ENCODE measurements around the gene FNTB.
A peak's percentile ranks its signal among the peaks of the same experiment; 100 is the strongest.

FNTB gene

GRCh38 chr14:64986648-64987437, at the start of gene FNTB:
TSS of gene FNTB (plus strand) at chr14:64986895. CDS start at chr14:64986954, 59 bp downstream.
- peak; percentile 82 to 99 (median 96) for DNase-seq

GRCh38 chr14:64937171-64937820, 49.4 kb upstream of the FNTB start:
- DNase-seq, result no peak

GRCh38 chr14:64937821-64938193, 48.9 kb upstream of the FNTB start:
- DNase-seq, result no peak

GRCh38 chr14:64938972-64939816, 47.5 kb upstream of the FNTB start:
- DNase-seq, result no peak

- DNase-seq, result no peak
These were observed 46.9 kb upstream of the FNTB start for GRCh38 chr14:64939817-64940190.

- DNase-seq, result no peak
These were observed 46.3 kb upstream of the FNTB start for GRCh38 chr14:64940336-64940910.

GRCh38 chr14:64942531-64943111, 44.1 kb upstream of the FNTB start, which contains the start of gene GPX2:
TSS of gene GPX2 (minus strand) at chr14:64942745. CDS start at chr14:64942726, 19 bp downstream.
- DNase-seq, result no peak

- DNase-seq, result no peak
These were observed 43.1 kb upstream of the FNTB start for GRCh38 chr14:64943556-64943955.

GRCh38 chr14:64944041-64944440, 42.7 kb upstream of the FNTB start:
- no peak for DNase-seq

GRCh38 chr14:64944861-64945260, 41.8 kb upstream of the FNTB start:
- no peak for DNase-seq

- DNase-seq, result no peak
These were observed 41.1 kb upstream of the FNTB start for GRCh38 chr14:64945431-64946178.

GRCh38 chr14:64946310-64947045, 40.2 kb upstream of the FNTB start:
- no peak for DNase-seq

- peak in 1 of 58 donors; percentile 26 for DNase-seq
These were observed 38.7 kb upstream of the FNTB start for GRCh38 chr14:64947710-64948611.

GRCh38 chr14:64948612-64949210, 38.0 kb upstream of the FNTB start:
- no peak for DNase-seq

- peak in 8 of 58 donors; percentile 25 to 56 (median 30) for DNase-seq
These were observed 35.8 kb upstream of the FNTB start for GRCh38 chr14:64950889-64951288.

GRCh38 chr14:64951291-64951690, 35.4 kb upstream of the FNTB start:
- DNase-seq, result no peak

- DNase-seq, result no peak
These were observed 35.0 kb upstream of the FNTB start for GRCh38 chr14:64951724-64952123.

Data from anterior cingulate cortex (tissue), 58 donors.